ENCODE results near the gene NACC1.

NACC1 gene

DNA sequence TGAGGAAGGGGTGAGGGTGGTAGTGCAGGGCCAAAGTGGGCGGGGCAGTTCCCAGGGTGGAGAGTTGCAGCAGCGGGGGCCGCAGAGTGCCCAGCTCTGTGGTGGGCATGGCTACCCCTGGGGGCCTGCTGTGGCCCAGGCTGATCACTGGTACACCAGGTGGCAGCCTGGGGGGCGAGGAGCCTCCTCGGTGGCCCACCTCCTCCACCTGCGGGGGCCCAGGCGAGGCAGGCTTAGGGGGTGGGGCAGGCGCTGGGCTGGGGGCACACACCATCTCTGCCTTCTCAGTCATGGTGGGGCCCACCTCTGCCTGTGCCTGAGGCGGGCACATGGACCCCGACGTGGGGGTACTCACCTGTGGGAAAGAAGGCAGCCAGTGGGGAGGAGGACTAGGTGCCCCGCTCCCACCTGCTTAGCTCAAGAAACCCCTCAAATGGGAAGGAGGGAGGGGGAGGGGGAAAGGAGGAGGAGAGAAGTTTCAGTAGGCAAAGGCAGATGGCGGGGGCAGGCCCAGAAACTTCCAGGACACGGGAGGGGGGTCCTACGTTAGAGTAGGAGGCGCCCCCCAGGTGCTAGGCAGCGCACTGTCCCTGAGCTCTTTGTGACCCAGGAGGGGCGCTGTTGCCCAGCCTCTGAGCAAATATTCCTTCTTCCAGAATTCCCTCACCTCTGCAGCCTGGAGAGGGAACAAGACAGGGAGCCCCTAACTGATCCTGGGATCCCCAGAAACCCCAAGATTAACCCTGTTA lies 17.0 kb upstream of the NACC1 start:
- DNase-seq: no peak

DNA sequence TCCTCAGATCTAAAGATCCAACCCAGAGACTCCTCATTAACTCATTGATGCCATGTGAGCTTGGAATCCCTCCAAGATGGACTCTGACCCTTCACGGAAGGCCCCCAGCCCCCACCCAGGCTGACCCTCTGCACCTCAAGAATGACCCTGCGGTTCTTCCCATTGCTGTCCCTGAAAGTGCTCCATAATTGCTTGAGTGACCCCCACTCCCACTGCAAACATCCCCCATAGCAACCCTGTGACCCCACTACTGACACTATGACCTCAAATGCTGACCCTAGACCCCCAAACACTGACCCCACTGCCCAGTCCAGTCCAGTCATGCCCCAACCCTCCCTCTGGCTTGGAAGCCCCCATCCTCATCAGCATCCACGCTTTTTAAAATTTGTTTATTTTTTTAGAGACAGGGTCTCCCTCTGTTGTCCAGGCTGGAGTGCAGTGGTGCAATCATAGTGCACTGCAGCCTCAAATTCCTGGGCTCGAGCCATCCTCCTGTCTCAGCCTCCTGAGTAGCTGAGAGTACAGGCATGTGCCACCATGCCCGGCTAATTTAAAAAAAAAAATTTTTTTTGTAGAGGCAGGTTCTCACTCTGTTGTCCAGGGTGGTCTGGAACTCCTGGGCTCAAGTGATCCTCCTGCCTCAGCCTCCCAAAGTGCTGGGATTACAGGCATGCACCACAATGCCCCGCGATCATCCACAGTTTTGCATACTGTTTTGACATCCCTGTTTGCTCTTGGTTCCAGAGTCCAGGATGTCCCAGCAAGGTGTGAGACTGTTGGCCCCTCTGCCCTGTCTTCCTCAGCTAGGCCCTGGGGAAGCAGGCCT lies 16.3 kb upstream of the NACC1 start:
- no peak for DNase-seq

DNA sequence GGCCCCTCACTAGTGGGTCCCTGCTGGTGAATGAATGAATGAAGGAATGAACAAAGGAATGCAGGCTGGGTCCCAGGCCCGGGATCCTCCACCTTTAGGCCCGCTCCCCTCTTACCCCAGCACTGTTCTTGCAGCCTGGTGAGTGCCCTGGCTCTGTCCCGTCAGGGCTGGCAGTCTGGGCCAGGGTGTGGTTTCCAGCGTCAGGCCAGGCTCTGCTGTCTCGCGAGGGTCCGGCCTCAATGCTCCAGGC lies 15.7 kb upstream of the NACC1 start:
- DNase-seq: no peak

DNA sequence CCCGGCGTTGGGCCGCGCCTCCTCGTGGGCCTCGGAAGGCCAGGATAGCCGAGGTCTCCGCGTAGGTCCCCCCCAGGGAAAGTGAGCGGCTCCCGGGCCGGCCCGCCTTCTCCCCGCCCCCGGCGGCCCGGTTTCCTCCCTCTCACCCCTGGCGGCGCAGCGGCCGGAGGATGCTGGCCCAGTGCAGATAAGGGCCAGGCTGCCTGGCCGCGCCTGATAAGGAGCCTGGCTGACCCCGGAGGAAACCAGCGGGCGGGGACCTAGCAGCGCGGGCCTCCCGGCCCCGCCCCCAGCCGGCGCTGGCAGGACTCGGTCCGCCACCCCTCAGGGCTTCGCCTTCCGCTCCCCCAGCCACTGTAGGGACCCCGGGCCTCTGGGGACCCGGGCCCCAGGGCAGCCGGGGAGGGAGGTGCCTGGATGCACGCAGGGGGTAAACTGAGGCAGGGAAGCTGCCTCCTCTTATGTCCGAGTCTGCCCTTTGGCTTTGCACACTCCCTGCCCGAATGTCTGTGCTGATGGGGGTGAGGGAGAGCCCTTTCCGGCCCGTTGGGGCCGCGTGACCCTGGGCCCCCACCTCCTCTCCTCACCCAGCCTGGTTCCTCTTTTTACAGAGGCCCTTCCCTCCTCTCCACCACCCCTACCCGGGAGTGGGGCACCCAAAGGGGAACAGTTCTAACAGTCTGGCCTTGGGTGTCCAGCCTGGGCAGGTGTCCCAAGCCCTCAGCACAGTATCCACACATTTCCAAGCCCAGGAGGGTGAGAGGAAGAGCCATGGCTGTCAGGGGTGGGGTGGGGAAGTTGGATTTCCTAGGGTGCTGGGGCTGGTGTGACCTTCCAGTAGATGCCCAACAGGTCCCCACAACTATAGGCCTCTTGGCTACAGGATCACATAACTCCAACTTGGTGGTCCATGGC lies 15.1 kb upstream of the NACC1 start, which contains the start of gene LYL1:
TSS of gene LYL1 (minus strand) at position 193 of the 915 bp plus-strand sequence. CDS start 1,687 bp downstream, outside the sequence.
- DNase-seq: peak; percentile 83 to 93

GRCh38 chr19:13103581-13104359 lies 14.3 kb upstream of the NACC1 start:
- DNase-seq: peak in 1 of 2 donors; percentile 59

DNA sequence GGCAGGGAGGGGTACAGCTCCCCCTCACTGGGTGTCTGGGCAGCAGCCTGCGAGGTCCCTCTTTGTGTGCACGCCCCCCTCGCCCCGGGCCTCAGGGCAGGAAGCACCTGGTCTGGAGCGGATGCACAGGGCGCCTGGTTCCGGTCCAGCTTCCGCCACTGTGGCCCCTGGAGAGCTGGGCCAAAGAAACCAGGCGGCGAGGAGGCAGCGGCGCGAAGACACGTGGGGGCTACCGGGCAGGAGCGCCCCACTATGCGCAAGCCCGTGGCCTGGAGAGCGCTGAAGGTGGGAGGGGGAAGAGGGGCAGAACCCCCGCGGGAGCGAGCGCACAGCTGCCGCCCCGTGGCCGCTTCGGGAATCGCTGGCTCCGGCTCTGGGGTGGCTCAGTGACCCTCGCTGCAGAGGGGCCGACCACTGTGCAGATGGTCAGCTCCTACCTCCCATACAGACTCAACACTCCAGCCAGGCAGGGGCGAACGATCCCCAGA lies 13.7 kb upstream of the NACC1 start:
- DNase-seq: peak; percentile 54 to 98

- DNase-seq: peak in 1 of 2 donors; percentile 40
Observed at GRCh38 chr19:13104848-13105711, 13.0 kb upstream of the NACC1 start.

DNA sequence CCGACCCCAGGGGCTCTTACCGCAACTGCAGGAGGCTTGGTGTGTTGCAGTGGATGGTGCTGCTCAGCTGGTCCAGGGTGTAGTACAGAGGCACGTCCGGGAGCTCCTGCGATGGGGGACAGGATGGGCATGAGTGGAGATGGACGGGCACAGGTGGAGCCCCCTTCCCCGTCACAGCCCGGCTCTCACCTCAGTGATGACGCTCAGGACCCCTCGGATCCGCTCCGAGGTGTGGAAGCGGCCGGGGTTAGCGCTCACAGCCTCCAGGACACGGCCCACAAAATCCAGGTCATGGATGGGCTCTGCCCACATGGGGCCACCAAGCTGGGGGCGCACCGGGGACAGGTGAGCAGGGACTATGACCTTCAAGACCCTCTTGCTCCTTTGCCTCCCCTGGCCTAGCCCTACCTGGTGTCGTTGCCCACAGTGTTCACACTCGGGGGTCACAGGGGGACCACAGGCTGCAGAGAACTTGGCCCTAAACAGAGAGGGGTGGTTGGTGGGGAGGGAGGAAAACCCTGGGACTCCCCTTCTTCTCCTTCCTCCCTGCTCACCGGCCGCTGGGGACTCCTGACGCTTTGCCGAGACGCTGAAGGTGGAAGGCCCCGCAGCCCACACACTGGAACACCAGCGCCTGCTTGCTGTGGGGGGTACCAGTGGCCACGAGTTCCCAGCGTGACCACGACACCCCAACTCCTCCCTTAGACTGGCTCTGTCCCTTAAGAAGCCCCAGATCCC lies 8.5 kb upstream of the NACC1 start:
- no peak for DNase-seq

- DNase-seq: no peak
Observed at GRCh38 chr19:13110099-13110610, 7.9 kb upstream of the NACC1 start.

DNA sequence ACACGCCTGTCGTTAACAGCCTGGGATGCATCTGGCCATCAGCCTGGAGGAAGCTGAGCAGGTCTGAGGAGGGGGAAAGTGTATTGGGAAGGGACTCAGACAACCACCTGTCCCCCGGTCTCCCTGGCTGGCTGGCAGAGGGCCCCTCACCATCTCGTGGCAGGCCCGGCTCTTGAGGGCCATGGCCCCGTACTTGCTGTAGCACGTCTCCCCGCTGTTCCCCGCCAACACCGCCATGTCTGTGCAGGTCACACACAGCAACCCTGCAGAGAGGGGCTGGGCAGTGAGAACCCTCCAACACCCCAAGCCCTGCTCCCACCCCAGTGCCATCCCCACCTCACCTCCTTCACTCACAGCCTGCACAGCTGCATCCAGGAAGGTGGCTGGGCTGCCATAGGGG lies 5.5 kb upstream of the NACC1 start:
- DNase-seq: no peak

DNA sequence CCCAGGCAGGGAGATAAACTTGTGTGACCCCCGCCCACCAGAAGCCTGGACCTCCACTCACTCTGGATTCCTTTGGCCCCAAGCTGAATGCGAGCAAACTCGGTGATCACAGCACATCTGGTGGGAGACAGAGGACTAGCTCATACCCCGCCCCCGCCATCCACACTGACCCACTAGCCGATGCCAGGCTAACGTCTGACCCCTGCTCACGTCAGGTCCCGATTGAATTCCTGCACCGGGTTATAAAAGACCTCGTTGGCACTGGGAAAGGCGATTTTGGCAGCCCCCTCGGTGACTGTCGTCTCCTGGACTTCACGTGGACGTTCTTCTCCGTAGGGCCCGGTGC lies 2.2 kb upstream of the NACC1 start:
- no peak for DNase-seq

GRCh38 chr19:13116282-13117175 lies 1.5 kb upstream of the NACC1 start, which contains the start of gene TRMT1:
TSS of gene TRMT1 (minus strand) at chr19:13116740. CDS start at chr19:13116399, 341 bp downstream.
- peak; percentile 68 to 90 for DNase-seq

GRCh38 chr19:13117176-13117771 lies 790 bp upstream of the NACC1 start:
- no peak for DNase-seq

DNA sequence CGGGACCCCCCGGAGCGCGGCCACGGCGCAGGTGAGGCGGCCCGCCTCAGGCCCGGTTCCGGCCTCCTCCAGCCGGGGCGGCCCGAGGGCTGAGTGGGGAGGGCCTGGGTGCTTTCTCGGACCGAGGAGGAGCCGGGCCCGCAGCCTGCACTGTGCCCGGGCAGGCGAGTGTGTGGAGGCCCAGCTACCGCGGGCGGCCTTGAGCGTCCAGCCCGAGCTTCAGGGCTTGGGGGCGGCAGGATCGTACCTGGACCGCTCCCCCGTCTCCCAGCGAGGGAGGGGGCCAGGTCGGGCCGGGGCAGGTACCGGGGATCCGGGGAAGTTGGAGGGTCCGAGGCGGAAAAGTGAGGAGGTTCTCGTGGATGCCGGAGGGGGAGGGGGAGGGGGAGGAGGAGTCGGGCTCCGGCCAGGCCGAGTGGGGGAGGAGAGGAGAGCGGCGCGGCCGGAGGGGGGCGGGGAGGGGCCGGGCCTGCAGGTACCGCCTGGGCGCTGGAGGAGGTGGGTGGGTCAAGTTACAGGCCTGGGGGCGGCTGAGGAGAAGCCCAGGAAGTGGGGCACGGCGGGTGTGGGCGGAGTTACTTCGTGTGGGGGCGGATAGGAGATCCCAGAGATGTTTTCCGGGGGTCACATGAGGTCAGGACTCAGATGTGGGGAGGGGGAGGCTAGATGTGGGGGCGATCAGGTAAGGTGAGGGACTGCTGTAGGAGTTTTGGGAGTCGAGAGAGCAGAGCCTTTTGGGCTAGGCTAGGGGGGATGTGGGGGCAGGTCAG lies 545 bp downstream of the NACC1 start:
- DNase-seq: no peak

DNA sequence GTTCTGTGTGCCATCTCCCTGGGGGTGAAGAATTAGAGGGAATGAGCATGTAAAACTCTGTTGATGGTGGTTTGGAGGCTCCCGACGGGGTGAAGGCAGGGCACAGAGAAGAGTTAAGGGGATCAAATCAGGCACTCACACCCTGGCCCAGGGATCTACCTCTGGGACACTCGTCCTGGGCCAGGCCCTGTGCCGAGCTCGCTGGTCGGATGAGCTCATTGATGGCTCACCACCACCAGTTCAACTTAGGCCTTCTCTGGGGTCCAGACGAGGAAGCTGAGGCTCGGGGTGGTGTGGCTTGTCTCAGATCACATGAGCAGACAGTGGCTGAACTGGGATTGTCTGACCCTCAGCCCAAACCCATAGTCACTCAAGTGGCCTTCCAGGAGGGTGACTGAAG lies 1.6 kb downstream of the NACC1 start:
- no peak for DNase-seq

GRCh38 chr19:13120031-13120430 lies 2.0 kb downstream of the NACC1 start:
- no peak for DNase-seq

- DNase-seq: no peak
Observed at GRCh38 chr19:13120817-13121216, 2.8 kb downstream of the NACC1 start.
